H9 (cell line): ENCODE data around the gene MMP25. TPM values are rescaled to one million over a fixed set of nuclear protein-coding genes. Genes with fewer than 3 reads are reported as not detected.

Source experiments
- DNase-seq: peaks from one replicate; pipeline ENCODE4 v3.0.0-alpha.2; 2017
- H2AFZ ChIP-seq: one replicate; pipeline ENCODE4 v1.6.1; 2013; ENCODE audit warnings: mild to moderate bottlenecking, low read length, control low read depth, moderate library complexity
- H2AK5ac ChIP-seq: 2 replicates; pipeline ENCODE4 v1.6.1; 2013; ENCODE audit warnings: low read length, control low read depth, mixed read lengths; ENCODE audit not compliant: insufficient read length
- H2BK120ac ChIP-seq: one replicate; pipeline ENCODE4 v1.6.1; 2013; ENCODE audit warnings: low read depth, mild to moderate bottlenecking, low read length, control low read depth, inconsistent platforms; ENCODE audit not compliant: poor library complexity, severe bottlenecking
- H2BK12ac ChIP-seq: 2 replicates; pipeline ENCODE4 v1.6.1; 2013; ENCODE audit warnings: low read length, control low read depth, mixed read lengths, low read depth; ENCODE audit not compliant: insufficient read length
- H2BK15ac ChIP-seq: 2 replicates; pipeline ENCODE4 v1.6.1; 2013; ENCODE audit warnings: low read depth, low read length, control low read depth
- H2BK20ac ChIP-seq: one replicate; pipeline ENCODE4 v1.6.1; 2013; ENCODE audit warnings: low read depth, mild to moderate bottlenecking, low read length, control low read depth, inconsistent platforms; ENCODE audit not compliant: poor library complexity, severe bottlenecking
- H2BK5ac ChIP-seq: 2 replicates; pipeline ENCODE4 v1.6.1; 2013; ENCODE audit warnings: low read length, control low read depth, mixed read lengths; ENCODE audit not compliant: insufficient read length
- H3K14ac ChIP-seq: 2 replicates; pipeline ENCODE4 v1.6.1; 2013; ENCODE audit warnings: low read length, control low read depth; ENCODE audit not compliant: insufficient read depth
- H3K18ac ChIP-seq: 2 replicates; pipeline ENCODE4 v1.6.1; 2013; ENCODE audit warnings: low read depth, mild to moderate bottlenecking, mixed read lengths, low read length, control low read depth; ENCODE audit not compliant: insufficient read length
- H3K23ac ChIP-seq: 2 replicates; pipeline ENCODE4 v1.6.1; 2013; ENCODE audit warnings: low read length, control low read depth, mixed read lengths, low read depth; ENCODE audit not compliant: insufficient read length
- H3K23me2 ChIP-seq: 2 replicates; pipeline ENCODE4 v1.6.1; 2013; ENCODE audit warnings: low read depth, mild to moderate bottlenecking, mixed read lengths, low read length, control low read depth; ENCODE audit not compliant: insufficient read length, poor library complexity, severe bottlenecking
- H3K27ac ChIP-seq: 2 replicates; pipeline ENCODE4 v1.5.1; 2013; ENCODE audit warnings: low read length, control low read depth, mixed read lengths, low read depth; ENCODE audit not compliant: insufficient read length
- H3K27me3 ChIP-seq: 2 replicates; pipeline ENCODE4 v1.6.1; 2013; ENCODE audit warnings: low read length, control low read depth, inconsistent platforms; ENCODE audit not compliant: insufficient read depth
- H3K4ac ChIP-seq: 2 replicates; pipeline ENCODE4 v1.6.1; 2013; ENCODE audit warnings: low read depth, mild to moderate bottlenecking, control low read depth, inconsistent platforms, low read length, moderate library complexity
- H3K4me1 ChIP-seq: 2 replicates; pipeline ENCODE4 v1.6.1; 2013; ENCODE audit warnings: low read length, control low read depth, inconsistent platforms; ENCODE audit not compliant: insufficient read depth
- H3K4me2 ChIP-seq: 2 replicates; pipeline ENCODE4 v1.6.1; 2013; ENCODE audit warnings: low read length, control low read depth, mixed read lengths; ENCODE audit not compliant: insufficient read length, insufficient read depth
- H3K56ac ChIP-seq: 2 replicates; pipeline ENCODE4 v1.6.1; 2013; ENCODE audit warnings: low read depth, mild to moderate bottlenecking, mixed read lengths, low read length, control low read depth; ENCODE audit not compliant: insufficient read length
- H3K79me1 ChIP-seq: 2 replicates; pipeline ENCODE4 v1.6.1; 2013; ENCODE audit warnings: low read depth, mild to moderate bottlenecking, moderate library complexity, low read length, control low read depth, inconsistent platforms; ENCODE audit not compliant: insufficient read depth, poor library complexity, severe bottlenecking
- H3K79me2 ChIP-seq: 2 replicates; pipeline ENCODE4 v1.6.1; 2013; ENCODE audit warnings: low read length, control low read depth, inconsistent platforms; ENCODE audit not compliant: insufficient read depth
- H3K9ac ChIP-seq: 2 replicates; pipeline ENCODE4 v1.6.1; 2013; ENCODE audit warnings: low read length, control low read depth, mixed read lengths; ENCODE audit not compliant: insufficient read length; ENCODE audit errors: extremely low read depth
- H3K9me3 ChIP-seq: one replicate; pipeline ENCODE4 v1.6.1; 2013; ENCODE audit warnings: low read depth, low read length, inconsistent platforms; ENCODE audit not compliant: control insufficient read depth
- H3T11ph ChIP-seq: one replicate; pipeline ENCODE4 v1.6.1; 2013; ENCODE audit warnings: mild to moderate bottlenecking, low read length, control low read depth, inconsistent platforms
- H4K20me1 ChIP-seq: one replicate; pipeline ENCODE4 v1.6.1; 2013; ENCODE audit not compliant: control insufficient read depth, insufficient read length, insufficient read depth
- H4K5ac ChIP-seq: 2 replicates; pipeline ENCODE4 v1.6.1; 2013; ENCODE audit warnings: low read depth, mild to moderate bottlenecking, mixed read lengths, low read length, control low read depth; ENCODE audit not compliant: insufficient read length
- H4K8ac ChIP-seq: replicated peaks from 2 replicates; pipeline ENCODE4 v1.6.1; 2013; ENCODE audit warnings: low read length, control low read depth, mixed read lengths, low read depth; ENCODE audit not compliant: insufficient read length
- H4K91ac ChIP-seq: 2 replicates; pipeline ENCODE4 v1.6.1; 2013; ENCODE audit warnings: low read depth, mild to moderate bottlenecking, moderate library complexity, mixed read lengths, low read length, control low read depth; ENCODE audit not compliant: insufficient read length
- H3K27ac Mint-ChIP-seq, 3 experiments: 2 replicates in 2 of 3; 3 replicates in 1 of 3; pipeline ENCODE4 v1.8.0; 2020 to 2021; ENCODE audit warnings: mixed read lengths in 3 of 3, mild to moderate bottlenecking in 1 of 3, moderate library complexity in 1 of 3
- H3K27me3 Mint-ChIP-seq: 2 replicates; pipeline ENCODE4 v1.8.0; 2021; ENCODE audit warnings: low read depth, mild to moderate bottlenecking, moderate library complexity, mixed read lengths
- H3K36me3 Mint-ChIP-seq, 3 experiments: 2 replicates in 2 of 3; 3 replicates in 1 of 3; pipeline ENCODE4 v1.8.0; 2020 to 2021; ENCODE audit warnings: low read depth in 3 of 3, mixed read lengths in 3 of 3; ENCODE audit not compliant: insufficient read depth in 1 of 3
- H3K4me1 Mint-ChIP-seq, 2 experiments: 2 replicates each; pipeline ENCODE4 v1.8.0; 2020; ENCODE audit warnings: mixed read lengths in 2 of 2
- H3K4me3 Mint-ChIP-seq, 2 experiments: 2 replicates in 1 of 2; 3 replicates in 1 of 2; pipeline ENCODE4 v1.8.0; 2020 to 2021; ENCODE audit warnings: mild to moderate bottlenecking in 2 of 2, mixed read lengths in 2 of 2, moderate library complexity in 1 of 2
- H3K9me3 Mint-ChIP-seq, 2 experiments: 2 replicates in 1 of 2; 3 replicates in 1 of 2; pipeline ENCODE4 v1.8.0; 2020; ENCODE audit warnings: mild to moderate bottlenecking in 2 of 2, mixed read lengths in 2 of 2, moderate library complexity in 1 of 2
- CTCF ChIP-seq: fragments of 200-600 bp; sonication (generic); conservative IDR thresholded peaks from 3 replicates; pipeline ENCODE4 v1.8.0; 2021; ENCODE audit warnings: antibody characterized with exemption, mild to moderate bottlenecking
- WGBS: extraction: QIAGEN DNeasy Blood & Tissue Kit; methylation state at CpG from one replicate; pipeline ENCODE4 v1.1.7; 2013; ENCODE audit warnings: missing lambda C conversion rate, low lambda C conversion rate, mixed read lengths; ENCODE audit not compliant: insufficient read length; ENCODE audit errors: extremely low coverage; 5-methylcytosine and 5-hydroxymethylcytosine counted together
- total RNA-seq: library from RNA; stranded (reverse); gene quantifications from 2 replicates; pipeline ENCODE4 v1.2.1, GENCODE V29; 2021

The MMP25 gene
- total RNA-seq, 1 experiment from 2014 or later, result 13.5 TPM

DNA sequence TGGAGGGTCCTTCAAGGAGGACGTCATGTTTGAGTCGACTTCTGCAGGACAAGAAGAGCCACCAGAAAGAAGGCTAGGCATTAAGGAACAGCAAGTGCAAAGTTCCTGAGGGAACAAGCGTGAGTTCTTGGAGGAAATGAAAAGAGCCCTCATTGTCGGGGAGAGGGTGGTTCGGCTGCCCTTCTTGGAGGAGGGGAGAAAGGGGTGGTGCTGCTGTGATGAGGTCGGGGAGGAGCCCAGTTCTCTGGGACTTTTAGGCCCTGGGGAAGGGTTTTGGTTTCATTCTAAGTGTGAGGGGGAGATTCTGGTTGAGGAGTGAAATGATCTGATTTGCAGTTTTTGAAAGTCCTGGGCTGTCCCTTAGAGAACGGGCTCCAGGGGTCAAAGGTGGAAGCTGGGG is 13.7 kb upstream of the MMP25 start:
- Histone ChIP-seq H3K9me3 (no peaks in the 10 kb centered on the region), H4K8ac (no peak overlapping the region), H3K27me3 (no peaks in the 10 kb centered on the region), H3K18ac (no peak overlapping the region), H3K23ac (no peak overlapping the region), H4K91ac (no peak overlapping the region), H2BK12ac (no peak overlapping the region), H2AFZ (no peak overlapping the region), H3K23me2 (peaks cover 7% of the 10 kb centered on the region), H2BK20ac (no peak overlapping the region), H3K79me1 (no peaks in the 10 kb centered on the region), H3K4me1 (no peaks in the 10 kb centered on the region), H3K14ac (no peak overlapping the region), H2BK120ac (no peak overlapping the region), H4K20me1 (peaks cover 3% of the 10 kb centered on the region), H2BK15ac (no peak overlapping the region), H2AK5ac (no peak overlapping the region), H3K27ac (no peak overlapping the region), H4K5ac (no peak overlapping the region), H3K4me2 (no peak overlapping the region), H3K9ac (no peak overlapping the region), H3K4ac (no peak overlapping the region), H3T11ph (no peak overlapping the region), H3K79me2 (no peaks in the 10 kb centered on the region), H3K56ac (no peak overlapping the region), H2BK5ac (no peak overlapping the region)
- no peak for DNase-seq
- Mint-ChIP-seq H3K27me3 (peaks cover 29% of the 10 kb centered on the region), H3K27ac (peak overlapping the region in 1 of 3 experiments; percentile 2; a peak in 2 of 7 replicates), H3K36me3 (peaks cover 3 to 14% (median 14%) of the 10 kb centered on the region in 3 experiments; a peak in 6 of 7 replicates), H3K9me3 (no peaks in the 10 kb centered on the region), H3K4me1 (peaks cover 20 to 36% of the 10 kb centered on the region in 2 experiments), H3K4me3 (no peak overlapping the region; a peak in 1 of 5 replicates)
- no CpG with 5 or more reads among the region's 7 CpGs for WGBS
- TF ChIP-seq CTCF, result no peak
